IPS-NIHi11 (cell line): ENCODE results near the gene RAB40B.
A peak's percentile ranks its signal among the peaks of the same experiment; 100 is the strongest.
"Not testable (repeated sequence)": the region's sequence is repeated elsewhere in the genome, so short reads cannot be mapped to it uniquely, and the experiment has no call there.

Experiments used
- DNase-seq: peaks from one replicate; pipeline ENCODE4 v3.0.0; 2012; ENCODE audit warnings: mixed read lengths, low spot score

Gene RAB40B, protein sequence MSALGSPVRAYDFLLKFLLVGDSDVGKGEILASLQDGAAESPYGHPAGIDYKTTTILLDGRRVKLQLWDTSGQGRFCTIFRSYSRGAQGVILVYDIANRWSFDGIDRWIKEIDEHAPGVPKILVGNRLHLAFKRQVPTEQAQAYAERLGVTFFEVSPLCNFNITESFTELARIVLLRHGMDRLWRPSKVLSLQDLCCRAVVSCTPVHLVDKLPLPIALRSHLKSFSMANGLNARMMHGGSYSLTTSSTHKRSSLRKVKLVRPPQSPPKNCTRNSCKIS

DNA sequence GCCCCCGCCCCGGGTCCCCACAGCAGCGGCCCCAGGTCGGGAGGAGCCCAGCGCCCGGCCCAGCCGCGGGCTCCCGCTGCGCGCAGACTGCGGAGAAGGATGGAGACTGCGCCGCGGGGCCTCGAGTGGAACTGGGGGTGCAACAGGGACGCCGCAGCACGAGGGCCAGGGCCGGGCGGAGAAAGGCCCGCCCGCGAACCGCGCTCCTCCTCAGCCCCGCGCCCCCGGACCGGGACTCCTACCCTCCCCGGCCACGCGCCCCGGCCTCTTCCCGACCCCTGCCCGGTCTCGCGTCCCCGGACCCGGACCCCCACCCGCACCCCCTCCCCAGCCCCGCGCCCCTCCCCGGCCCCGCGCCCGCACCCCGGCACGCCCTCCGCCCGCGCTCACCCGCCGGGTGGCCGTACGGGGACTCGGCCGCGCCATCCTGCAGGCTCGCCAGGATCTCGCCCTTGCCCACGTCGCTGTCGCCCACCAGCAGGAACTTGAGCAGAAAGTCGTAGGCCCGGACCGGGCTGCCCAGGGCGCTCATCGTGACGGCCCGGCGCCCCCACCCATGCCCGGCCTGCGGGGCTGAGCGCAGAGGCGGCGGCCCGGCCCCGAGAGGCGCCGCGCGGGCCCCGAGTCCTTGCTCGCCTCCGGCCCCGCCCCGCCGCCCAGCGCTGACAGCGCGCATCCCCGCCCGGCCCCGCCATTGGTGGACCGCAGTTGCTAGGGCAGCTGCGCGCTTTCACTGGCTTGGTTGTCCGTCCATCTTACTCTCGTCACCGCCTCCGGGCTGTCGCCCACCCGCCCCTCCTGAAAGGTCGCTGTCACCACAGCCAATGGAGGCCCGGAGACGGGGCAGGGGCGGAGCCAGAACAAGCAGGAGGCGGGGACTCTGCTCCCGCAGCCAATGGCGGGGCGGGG is at the start of gene RAB40B:
RAB40B (minus strand) TSS at position 634 of the 909 bp plus-strand sequence; CDS start at position 532, 102 bp downstream.
- peak; percentile 100 for DNase-seq

DNA sequence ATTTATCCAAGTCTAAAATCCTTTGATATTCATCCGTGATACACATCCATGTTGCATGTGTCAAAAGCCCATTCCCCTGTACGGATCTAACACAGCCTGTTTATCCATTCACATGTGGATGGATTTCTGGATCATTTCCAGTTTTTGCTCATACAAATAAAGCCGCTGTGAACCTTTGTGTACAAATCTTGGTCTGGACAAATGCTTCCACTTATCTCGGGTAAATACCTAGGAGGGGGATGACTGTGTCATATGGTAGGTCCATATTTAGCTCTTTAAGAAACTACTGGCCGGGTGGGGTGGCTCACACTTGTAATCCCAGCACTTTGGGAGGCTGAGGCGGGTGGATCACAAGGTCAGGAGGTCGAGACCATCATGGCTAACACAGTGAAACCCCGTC is 47.0 kb upstream of the RAB40B start:
- no peak for DNase-seq

DNA sequence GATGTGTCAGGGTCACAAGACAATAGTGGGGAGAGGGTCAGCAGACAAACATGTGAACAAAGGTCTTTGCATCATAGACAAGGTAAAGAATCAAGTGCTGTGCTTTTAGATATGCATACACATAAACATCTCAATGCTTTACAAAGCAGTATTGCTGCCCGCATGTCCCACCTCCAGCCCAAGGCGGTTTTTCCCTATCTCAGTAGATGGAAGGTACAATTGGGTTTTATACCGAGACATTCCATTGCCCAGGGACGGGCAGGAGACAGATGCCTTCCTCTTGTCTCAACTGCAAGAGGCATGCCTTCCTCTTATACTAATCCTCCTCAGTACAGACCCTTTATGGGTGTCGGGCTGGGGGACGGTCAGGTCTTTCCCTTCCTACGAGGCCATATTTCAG is 46.2 kb upstream of the RAB40B start:
- DNase-seq, result not testable (repeated sequence)

DNA sequence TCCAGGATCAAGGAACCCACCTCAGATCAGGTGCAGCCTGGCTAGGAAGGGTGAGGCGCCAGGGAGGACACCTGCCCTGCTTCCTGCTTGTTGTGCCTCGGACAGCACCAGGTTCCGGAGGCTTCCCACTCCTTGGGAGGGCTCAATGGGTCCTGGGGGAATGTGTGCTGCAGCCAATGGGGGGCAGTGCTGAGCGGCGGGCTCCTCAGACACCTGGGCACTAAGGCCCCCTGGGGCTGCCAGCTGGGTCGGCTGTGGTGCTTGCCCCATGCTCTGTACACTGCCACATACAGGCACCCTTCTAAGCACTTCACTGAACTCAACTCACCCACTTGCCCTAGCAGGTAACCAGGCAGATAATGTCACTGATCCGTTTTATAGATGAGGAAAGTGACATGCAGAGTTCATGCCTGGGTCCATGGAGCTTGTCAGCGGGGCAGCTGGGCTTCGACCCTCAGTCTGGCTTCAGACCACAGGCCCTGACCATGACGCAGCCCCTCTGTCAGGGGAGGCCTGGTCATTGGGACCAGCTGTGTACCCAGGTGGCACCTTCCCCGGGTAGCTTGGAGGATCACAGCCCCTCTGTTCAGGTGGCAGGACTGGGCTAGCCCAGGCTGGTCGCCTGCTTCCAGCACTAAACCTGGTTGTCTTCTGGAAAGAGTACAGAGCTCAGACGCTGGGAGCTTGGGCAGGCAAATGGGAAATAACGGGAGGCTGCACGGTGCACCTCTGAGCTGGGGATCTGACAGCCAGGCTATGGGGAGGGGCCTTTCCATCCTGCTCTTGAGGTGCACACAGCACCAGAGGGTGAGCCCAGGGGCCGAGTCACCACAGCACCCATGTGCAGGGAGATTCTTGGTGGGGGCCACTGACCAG is 45.1 kb upstream of the RAB40B start:
- no peak for DNase-seq

DNA sequence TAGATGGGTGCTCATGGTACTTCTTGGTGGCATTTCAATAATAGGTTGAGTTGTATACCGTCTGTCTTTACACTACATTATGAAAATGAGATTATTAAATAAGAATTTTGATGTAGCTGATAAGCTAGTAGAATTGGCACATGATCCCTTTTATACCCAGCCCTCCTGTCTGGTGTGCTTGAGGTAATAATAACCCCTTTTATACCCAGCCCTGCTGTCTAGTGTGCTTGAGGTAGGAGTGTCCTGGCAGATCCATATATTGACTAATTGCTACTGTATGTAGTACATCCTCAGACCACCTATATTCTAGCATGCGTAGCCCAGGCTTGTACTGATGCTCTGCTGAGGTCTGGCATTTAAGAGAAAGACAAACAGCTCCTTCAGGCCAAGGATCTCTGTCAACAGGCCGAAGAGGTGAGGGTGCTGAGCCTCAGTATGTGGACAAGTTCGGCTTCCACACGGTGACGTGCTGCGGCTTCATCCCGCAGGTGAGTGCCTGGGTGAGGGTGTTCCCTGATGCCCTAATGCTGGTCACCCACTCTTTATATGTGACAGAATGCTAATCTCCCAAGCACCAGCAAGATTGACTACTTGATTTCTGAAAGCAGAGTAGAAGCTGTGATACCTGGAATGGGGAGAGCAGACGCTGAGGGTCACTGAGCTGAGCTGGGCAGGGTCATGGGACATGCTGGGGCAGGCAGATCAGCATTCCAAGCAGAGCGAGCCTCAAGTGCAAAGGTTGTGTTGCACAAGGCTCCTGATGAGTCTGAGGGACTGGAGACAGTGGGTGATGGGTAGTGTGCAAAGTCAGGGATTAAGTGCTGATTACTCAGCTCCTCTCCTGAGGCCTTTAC is 42.6 kb upstream of the RAB40B start:
- no peak for DNase-seq

DNA sequence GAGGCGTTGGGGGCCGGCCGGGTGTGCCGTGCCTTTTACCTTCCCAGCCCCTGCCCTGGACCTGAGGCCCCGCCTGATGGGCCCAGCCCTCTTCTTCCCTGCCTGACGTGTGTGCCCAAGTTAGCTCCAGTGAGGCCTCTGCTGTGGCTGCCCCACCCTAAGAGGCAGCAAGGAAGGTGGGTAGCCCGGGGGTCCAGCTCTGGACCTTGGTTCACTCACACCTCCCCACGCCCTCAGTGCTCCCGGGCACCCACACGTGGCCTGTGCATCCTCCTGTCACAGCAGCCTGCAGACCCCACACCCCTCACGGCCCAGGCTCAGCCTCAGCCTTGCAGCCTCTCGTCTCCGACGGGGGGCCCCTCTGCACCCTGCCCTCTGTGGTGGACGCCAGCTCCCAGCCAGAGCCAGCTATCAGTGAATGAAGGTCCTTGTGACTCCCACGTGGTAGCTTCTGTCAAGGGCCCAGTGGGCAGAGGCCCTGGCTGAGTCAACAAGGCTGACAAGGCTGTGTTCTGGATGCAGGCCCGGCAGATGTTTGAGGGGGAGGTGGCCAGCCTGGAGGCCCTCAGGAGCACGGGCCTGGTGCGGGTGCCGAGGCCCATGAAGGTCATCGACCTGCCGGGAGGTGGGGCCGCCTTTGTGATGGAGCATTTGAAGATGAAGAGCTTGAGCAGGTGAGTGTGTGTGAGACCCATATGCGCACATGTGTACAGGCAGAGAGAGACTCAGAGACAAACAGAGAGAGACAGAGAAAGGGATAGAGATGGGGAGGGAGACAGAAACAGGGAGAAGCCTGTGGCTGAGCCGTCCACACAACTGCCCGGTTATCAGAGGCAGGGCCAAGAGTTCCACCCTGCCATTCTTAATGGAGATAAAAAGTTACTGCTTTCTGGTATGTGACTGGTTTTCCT is 39.7 kb upstream of the RAB40B start:
- no peak for DNase-seq

DNA sequence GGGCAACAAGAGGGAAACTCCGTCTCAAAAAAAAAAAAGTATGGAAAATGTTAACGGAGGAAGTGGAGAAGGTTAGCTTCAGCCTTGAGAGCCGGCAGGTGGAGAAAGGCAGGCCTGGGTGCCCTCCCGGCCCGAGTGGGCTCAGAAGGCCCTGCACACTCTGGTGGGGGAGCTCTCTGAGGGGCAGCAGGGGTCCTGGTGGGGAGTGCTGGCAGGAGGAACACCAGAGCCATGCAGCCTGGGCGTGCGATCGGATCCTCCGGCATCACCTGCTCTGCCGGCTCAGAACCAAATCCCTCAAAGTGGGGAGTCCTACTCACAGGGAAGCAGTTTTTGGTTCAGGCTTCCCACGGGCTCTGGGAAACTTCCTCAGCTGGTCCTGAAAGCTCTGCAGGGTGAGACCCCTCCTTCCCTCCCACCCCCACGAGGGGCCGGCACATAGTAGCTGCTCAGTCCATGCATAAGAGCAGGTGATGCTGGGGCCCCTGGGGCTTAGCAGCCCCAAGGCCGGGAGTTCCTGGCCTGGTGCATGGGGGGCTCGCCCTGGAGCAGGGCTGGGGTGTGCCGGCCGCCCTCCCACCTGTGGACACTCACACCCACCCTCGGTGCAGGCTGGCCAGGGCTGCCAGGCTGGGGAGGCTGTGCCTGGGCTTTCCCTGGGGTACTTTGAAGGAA is 38.1 kb upstream of the RAB40B start:
- DNase-seq, result no peak

DNA sequence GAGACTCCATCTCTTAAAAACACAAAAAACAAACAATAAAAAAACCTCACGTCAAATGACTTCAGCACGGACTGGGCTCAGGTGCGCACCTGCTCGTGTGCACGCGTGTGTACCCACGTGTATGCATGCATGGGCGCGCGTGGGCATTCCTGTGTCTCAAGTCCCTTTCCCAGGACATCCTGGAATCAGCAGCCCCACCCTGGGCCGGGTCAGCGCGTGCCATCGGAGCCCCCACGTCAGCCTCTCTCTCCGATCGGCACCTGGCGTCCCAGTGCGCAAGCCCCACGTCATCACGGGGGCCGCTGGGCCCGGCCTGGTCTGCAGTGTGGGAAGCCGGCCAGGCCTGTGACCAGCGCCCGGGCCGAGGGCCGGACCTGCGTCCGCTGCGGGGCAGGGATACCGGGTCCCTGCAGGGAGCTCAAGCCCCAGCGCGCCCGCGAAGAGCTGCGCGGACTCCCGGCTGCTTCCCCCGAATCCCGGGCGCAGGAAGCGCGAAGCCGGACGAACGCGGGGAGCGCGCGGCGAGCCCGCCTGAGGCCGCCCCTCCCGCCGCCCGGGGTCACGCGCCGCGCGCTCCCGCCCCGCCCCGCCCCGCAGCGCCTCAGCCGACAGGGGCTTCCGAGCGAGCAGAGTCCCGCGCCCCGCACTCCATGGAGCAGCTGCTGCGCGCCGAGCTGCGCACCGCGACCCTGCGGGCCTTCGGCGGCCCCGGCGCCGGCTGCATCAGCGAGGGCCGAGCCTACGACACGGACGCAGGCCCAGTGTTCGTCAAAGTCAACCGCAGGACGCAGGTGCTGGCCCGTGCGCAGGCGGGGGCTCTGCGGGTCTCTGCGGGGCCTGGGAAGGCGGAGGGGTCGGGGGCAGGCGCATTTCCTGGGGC is 36.7 kb upstream of the RAB40B start, which contains the start of gene FN3K:
FN3K (plus strand) TSS at position 629 of the 880 bp plus-strand sequence; CDS start at position 651, 22 bp downstream.
- DNase-seq, result peak; percentile 94

DNA sequence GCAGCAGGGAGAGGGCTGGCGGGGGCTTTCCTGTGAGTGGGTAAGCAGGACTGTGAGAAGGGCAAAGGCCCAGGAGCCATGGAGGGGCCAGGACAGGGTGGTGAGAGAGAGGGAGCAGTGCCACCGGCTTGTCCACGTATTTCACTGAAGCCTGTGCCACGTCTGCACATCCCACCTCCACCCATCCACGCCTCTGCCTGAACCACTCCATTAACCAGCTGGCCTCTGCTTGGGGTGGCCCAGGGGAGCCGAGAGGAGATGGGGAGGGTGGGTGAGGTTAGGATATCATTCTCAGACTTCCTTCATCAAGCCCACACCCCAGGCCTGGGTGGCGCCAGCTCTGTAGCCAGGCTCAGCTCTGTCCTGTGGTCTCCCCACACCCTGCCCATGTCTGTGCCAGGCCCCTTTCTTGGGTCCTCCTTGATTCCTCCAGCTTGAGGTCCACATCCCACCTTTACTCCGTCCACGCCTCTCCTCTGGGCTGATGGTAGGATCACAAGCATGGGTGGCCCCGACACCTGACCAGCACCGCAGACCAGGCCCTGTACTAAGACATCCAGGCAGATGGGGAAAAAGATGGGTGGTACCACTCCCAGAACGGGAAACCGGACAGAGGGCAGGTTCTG is 33.7 kb upstream of the RAB40B start:
- DNase-seq, result no peak

DNA sequence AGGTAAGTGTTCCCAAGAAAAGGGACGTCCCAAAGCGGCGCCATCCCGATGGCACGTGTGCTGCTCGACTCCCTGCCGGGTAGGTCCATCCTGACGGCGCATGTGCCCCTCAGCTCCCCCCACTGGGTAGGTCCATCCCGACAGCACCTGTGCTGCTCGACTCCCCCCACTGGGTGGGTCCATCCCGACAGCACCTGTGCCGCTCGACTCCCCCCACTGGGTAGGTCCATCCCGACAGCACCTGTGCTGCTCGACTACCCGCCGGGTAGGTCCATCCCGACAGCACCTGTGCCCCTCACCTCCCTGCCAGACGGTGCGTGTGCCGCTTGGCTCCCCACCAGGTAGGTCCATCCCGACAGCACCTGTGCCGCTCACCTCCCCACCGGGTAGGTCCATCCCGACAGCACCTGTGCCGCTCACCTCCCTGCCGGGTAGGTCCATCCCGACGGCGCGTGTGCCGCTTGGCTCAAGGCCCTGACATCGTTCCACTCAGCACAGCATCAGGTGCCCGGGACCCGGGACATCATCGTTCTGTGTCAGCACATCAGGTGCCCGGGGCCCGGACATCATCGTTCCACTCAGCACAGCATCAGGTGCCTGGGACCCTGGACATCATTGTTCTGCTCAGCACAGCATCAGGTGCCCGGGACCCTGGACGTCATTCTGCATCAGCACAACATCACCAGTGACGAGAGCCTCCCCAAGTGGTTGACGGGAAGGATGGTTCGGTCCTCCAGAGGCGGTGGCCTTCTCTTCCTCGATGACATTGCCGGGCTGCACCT is 31.2 kb upstream of the RAB40B start:
- no peak for DNase-seq

DNA sequence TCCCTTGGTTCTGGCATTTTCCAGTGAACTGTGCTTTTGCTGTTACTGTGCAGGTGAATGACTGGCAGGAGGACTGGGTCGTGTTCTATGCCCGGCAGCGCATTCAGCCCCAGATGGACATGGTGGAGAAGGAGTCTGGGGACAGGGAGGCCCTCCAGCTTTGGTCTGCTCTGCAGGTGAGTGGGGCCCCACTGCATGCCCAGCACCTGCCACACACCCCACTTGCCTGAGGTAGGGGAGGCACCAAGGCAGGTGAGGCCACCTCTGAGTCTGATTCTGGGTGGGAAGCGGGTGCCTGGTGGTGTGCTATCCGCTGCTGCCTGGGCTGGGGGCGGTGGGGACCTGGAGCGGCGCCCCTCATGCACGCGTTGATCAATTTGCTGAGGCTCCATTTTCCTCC is 27.9 kb upstream of the RAB40B start:
- DNase-seq, result no peak

DNA sequence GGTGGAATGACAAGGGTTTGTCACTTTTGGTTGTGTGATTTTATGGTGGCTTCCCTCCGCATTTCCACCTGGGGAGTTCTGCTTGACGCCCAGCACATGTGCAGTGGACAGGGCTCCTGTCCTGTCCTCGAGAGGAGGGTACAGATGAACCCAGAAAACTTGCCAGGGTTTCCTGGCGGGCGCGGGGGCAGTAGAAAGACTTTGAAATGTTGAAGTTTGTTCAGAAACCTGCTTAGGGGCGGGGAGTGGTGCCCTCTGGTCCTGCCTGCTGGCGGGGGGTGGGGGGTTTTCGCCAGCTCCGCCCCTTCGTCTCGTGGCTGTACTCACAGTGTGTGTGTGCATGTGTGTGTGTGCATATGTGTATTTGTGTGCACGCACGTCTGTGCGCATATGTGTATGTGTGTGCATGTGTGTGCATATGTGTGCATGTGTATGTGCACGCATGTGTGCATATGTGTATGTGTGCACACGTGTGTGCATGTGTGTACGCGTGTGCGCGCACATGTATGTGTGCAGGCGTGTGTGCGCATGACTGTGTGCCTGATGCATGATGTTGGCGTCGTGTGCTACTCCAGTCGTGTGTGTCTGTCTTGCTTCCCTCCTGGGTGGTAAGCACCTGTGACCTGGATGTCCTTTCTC is 24.8 kb upstream of the RAB40B start:
- no peak for DNase-seq

DNA sequence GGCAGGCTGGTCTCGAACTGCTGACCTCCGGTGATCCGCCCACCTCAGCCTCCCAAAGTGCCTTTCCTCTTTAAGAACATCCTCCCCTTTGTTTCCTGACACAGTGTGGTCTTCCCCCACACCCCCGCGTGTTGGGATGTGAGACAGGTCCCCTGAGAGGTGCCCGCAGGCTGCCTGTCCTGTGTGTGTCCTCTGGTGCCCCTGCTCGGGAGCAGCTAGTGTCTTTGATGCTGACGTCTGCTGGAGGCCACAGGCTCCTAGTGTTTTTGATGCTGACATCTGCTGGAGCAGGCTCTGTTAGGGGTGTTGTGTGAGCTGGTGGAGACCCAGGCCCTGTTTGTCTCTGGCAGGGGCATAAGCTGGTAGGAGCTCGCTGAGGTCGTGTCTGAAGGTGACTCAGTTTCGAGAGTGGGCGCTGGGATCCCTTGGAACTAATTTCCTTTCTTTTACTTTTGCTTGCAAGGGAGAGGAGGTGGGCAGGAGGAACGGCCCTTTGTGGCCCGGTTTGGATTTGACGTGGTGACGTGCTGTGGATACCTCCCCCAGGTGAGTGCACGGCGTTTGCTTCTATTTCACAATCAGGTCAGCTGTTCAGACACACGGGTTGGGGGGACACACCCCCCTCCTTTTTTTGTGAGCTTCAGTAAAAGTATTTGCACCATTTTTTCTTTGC is 24.0 kb upstream of the RAB40B start:
- DNase-seq, result no peak

DNA sequence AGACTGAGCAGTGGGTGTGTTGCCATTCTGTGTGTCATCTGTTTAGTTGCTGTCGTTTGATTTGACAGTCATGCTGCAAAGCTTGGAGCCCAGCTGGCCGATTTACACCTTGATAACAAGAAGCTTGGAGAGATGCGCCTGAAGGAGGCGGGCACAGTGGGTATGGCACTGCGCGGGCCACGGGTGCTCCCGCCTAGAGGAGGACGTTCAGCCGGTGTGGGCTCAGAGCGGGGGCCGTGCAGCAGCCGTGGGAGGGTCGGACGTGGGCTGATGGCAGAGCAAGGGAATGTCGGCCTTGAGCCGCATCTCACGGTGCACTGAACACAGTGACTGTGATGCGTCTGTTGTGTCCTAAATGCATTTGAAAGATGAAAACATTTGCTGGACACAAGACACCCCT is 21.7 kb upstream of the RAB40B start:
- no peak for DNase-seq

DNA sequence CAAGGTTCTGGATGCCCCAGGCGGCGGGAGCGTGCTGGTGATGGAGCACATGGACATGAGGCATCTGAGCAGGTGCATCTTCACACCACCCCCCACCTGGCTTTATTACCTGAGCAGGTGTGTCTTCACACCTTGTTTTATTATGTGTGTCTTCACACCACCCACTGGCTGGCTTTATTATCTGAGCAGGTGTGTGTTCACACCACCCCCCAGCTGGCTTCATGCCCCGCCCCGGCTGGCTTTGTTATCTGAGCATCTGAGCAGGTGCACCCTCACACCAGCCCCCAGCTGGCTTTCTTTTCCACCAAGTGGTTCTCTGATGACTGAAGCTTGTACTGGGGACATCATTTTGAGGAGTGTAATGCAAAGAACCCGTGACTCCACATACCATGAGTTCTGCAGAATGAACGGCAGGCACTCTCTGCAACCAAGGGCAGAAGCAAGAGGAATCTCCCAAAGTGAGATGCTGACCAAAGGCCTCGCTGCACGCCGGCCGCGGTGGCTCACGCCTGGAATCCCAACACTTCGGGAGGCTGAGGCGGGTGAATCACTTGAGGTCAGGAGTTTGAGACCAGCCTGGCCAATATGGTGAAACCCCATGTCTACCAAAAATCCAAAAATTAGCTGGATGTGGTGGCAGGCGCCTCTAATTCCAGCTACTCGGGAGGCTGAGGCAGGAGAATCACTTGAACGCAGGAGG is 20.6 kb upstream of the RAB40B start:
- no peak for DNase-seq
